GM12878 (cell line): ENCODE data around the gene SCLY. TPM values are rescaled to one million over a fixed set of nuclear protein-coding genes. Genes with fewer than 3 reads are reported as not detected.

Experiments
- ATAC-seq: fragments of 200-7000 bp; cut with Tn5 transposase; 3 replicates; pipeline ENCODE4 v1.9.1; 2020; ENCODE audit warnings: mild to moderate bottlenecking, moderate library complexity
- BruUV-seq: library from RNA; stranded (reverse); fragments of 400-500 nt; replicated peaks from 2 replicates; lab custom pipeline; 2021; lab: Mats Ljungman, UMichigan
- CTCF ChIA-PET: fragments of 300-600 bp; sonication (Branson Sonifier 250); formaldehyde crosslinking; extraction: SDS; loops from one replicate; lab custom pipeline; 2021; ENCODE audit warnings: inconsistent platforms; lab: Yijun Ruan, JAX
- POLR2A ChIA-PET: fragments of 350-600 bp; formaldehyde crosslinking; extraction: SDS; loops from one replicate; lab custom pipeline; 2021; ENCODE audit warnings: inconsistent platforms; lab: Charles Lee
- RAD21 ChIA-PET: fragments of 300-600 bp; sonication (Branson Sonifier 250); formaldehyde crosslinking; loops from one replicate; lab custom pipeline; 2023; ENCODE audit warnings: antibody characterized with exemption; ENCODE audit not compliant: unreplicated experiment; lab: Charles Lee
- SMC1A ChIA-PET: fragments of 300-600 bp; sonication (Branson Sonifier 250); formaldehyde crosslinking; loops from one replicate; lab custom pipeline; 2023; ENCODE audit not compliant: unreplicated experiment, uncharacterized antibody; lab: Charles Lee
- DNase-seq: peaks from one replicate; pipeline ENCODE4 v3.0.0-alpha.2; 2011; ENCODE audit warnings: low read depth, low spot score
- FAIRE-seq: peaks from 3 replicates; lab custom pipeline; 2011; peaks lifted over from hg19 to GRCh38; lab: Jason Lieb, UNC
- H2AFZ ChIP-seq: 2 replicates; pipeline ENCODE4 v1.6.0; 2011; ENCODE audit warnings: low read depth, low read length, control low read depth; ENCODE audit not compliant: control insufficient read depth
- H3K27ac ChIP-seq: 2 replicates; pipeline ENCODE4 v1.5.1; 2011; ENCODE audit warnings: control low read depth; ENCODE audit not compliant: control insufficient read depth, insufficient read depth
- H3K27me3 ChIP-seq, 2 experiments: replicated peaks in 1 of 2; 2 replicates each; pipeline versions ENCODE4 v1.6.0 to v1.6.1; 2011; ENCODE audit warnings: low read length in 1 of 2; ENCODE audit not compliant: control insufficient read depth in 2 of 2, insufficient read depth in 2 of 2
- H3K36me3 ChIP-seq, 2 experiments: 2 replicates each; pipeline ENCODE4 v1.5.1; 2011; ENCODE audit warnings: low read length in 1 of 2; ENCODE audit not compliant: control insufficient read depth in 2 of 2, insufficient read depth in 2 of 2
- H3K4me1 ChIP-seq: 2 replicates; pipeline ENCODE4 v1.6.1; 2011; ENCODE audit warnings: mild to moderate bottlenecking, low read length, moderate library complexity, mixed read lengths; ENCODE audit not compliant: control insufficient read depth, insufficient read depth
- H3K4me2 ChIP-seq: 2 replicates; pipeline ENCODE4 v1.6.0; 2011; ENCODE audit warnings: control low read depth; ENCODE audit not compliant: control insufficient read depth, insufficient read depth
- H3K4me3 ChIP-seq: fragments of 200-600 bp; sonication (generic); 2 replicates; pipeline ENCODE4 v1.5.1; 2016
- H3K79me2 ChIP-seq: 2 replicates; pipeline ENCODE4 v1.6.0; 2011; ENCODE audit warnings: low read length; ENCODE audit not compliant: control insufficient read depth, insufficient read depth
- H3K9ac ChIP-seq: 2 replicates; pipeline ENCODE4 v1.8.0; 2011; ENCODE audit warnings: low read length, control low read depth, mixed read lengths; ENCODE audit not compliant: control insufficient read depth, insufficient read depth
- H3K9me3 ChIP-seq: replicated peaks from 3 replicates; pipeline ENCODE4 v1.5.1; 2011; ENCODE audit warnings: mild to moderate bottlenecking, low read length; ENCODE audit not compliant: control insufficient read depth, insufficient read depth
- H4K20me1 ChIP-seq: 2 replicates; pipeline ENCODE4 v1.6.0; 2011; ENCODE audit not compliant: control insufficient read depth, insufficient read depth
- ESRRA ChIP-seq: IDR thresholded peaks from 2 replicates; pipeline ENCODE4 v1.6.1; 2012; ENCODE audit warnings: mild to moderate bottlenecking, low read length, improper control_type of control experiment
- HDGF ChIP-seq: fragments of 450-650 bp; IDR thresholded peaks from 2 replicates; pipeline ENCODE4 v1.6.1; 2016; ENCODE audit warnings: antibody characterized with exemption
- MTA3 ChIP-seq: IDR thresholded peaks from 2 replicates; pipeline ENCODE4 v1.6.1; 2012; ENCODE audit warnings: low read length, inconsistent platforms, borderline replicate concordance
- RBBP5 ChIP-seq: fragments of 200-600 bp; sonication (generic); conservative IDR thresholded peaks from 2 replicates; pipeline ENCODE4 v1.6.1; 2016
- RELA ChIP-seq: fragments of 450-650 bp; IDR thresholded peaks from 2 replicates; pipeline ENCODE4 v1.8.0; 2014; ENCODE audit warnings: borderline replicate concordance; ENCODE audit not compliant: partially characterized antibody
- RFX5 ChIP-seq: IDR thresholded peaks from 2 replicates; pipeline ENCODE4 v1.6.1; 2011; ENCODE audit warnings: low read depth, low read length, improper control_type of control experiment
- SMAD5 ChIP-seq: IDR thresholded peaks from 2 replicates; pipeline ENCODE4 v1.6.1; 2016; ENCODE audit warnings: antibody characterized with exemption, low read depth
- TCF7 ChIP-seq: IDR thresholded peaks from 2 replicates; pipeline ENCODE4 v1.6.1; 2014; ENCODE audit warnings: antibody characterized with exemption, borderline replicate concordance
- WRNIP1 ChIP-seq: IDR thresholded peaks from 2 replicates; pipeline ENCODE4 v1.6.1; 2011; ENCODE audit warnings: low read depth, low read length, improper control_type of control experiment, borderline replicate concordance
- WGBS: methylation state at CpG from one replicate; pipeline ENCODE4 v1.1.6; 2016; ENCODE audit warnings: low lambda C conversion rate; ENCODE audit not compliant: insufficient replicate concordance, insufficient coverage; ENCODE audit errors: missing lambda C conversion rate; 5-methylcytosine and 5-hydroxymethylcytosine counted together
- in situ Hi-C: fragments of 300-500 bp; cut with MboI; formaldehyde crosslinking; loops from 9 replicates; pipeline ENCODE4 v1.14.3; 2018; ENCODE audit warnings: mixed read lengths
- intact Hi-C: fragments of 100-400 bp; cut with micrococcal nuclease; formaldehyde crosslinking; loops from one replicate; pipeline ENCODE4 v1.14.2; 2022; ENCODE audit not compliant: unreplicated experiment
- polyA plus RNA-seq, 11 experiments: library from polyadenylated mRNA; depleted of rRNA in 4 of 11; unstranded in 6 of 11; stranded (reverse) in 5 of 11; fragments of >200 nt; fragmentation: Nextera tagmentation in 4 of 11; fragmentation: Illumina TruSeq in 1 of 11; extraction: Ambion mirVana in 4 of 11; extraction: Trizol in 1 of 11; gene quantifications; 1 replicate in 1 of 11; 2 replicates in 10 of 11; pipeline versions ENCODE4 v1.2.1 to v1.2.3, GENCODE V29; 2011 to 2016; ENCODE audit warnings: inconsistent platforms in 2 of 11, missing spikeins in 2 of 11, low read depth in 1 of 11
- total RNA-seq, 4 experiments: library from RNA; depleted of rRNA in 3 of 4; stranded (reverse); fragments of >200 nt in 3 of 4; fragmentation: Illumina TruSeq in 1 of 4; extraction: Trizol in 1 of 4; gene quantifications; 2 replicates each; pipeline versions ENCODE4 v1.2.1 to v1.2.3, GENCODE V29; 2013 to 2021
- TF ChIP-seq, protein P1 (sequence below): IDR thresholded peaks from 2 replicates; pipeline ENCODE4 v1.6.1; 2012; ENCODE audit warnings: mild to moderate bottlenecking, low read depth, low read length

The SCLY gene
- total and polyA plus RNA-seq, 10 of the 15 experiments (the other 5 are each of a cell fraction or from before 2014, with no cell fraction given): 3.3 to 49.1 (median 32.3) TPM

DNA sequence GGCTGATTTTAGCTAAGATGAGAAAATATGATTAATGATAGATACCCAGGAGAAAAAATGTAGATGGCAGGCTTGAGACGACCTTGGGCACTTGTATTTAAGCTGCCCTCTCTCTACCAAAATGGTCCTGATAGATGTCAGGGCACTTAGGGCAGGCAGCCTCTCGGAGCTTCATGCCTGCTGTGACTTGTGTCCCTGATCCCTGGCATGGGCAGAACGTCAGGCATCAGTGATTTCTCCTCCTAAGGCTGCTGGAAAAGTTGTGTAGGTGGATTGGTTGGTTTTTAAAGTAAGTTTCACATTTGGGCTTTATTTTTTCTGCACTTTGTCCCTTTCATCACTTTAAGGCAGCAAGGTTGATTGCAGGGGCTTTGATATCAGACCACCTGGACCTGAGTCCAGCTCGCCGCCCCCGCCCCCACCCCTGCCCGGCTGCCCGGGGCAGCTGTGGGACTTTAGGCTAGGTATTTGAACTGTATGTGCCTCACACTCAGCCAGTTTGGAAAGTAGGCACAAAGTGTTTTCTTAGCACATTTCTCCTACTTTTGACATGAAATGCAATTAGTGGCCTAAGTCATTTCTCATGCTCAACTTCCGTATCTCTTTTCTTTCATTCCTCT, 35.0 kb upstream of the SCLY start:
- Histone ChIP-seq H3K27me3 (no peaks in the 10 kb centered on the region), H3K9ac (no peak overlapping the region), H3K36me3 (peaks cover 7 to 9% of the 10 kb centered on the region in 2 experiments), H4K20me1 (no peaks in the 10 kb centered on the region), H2AFZ (no peak overlapping the region), H3K79me2 (no peaks in the 10 kb centered on the region), H3K4me2 (no peak overlapping the region), H3K4me1 (no peaks in the 10 kb centered on the region), H3K4me3 (no peak overlapping the region), H3K27ac (no peak overlapping the region), H3K9me3 (no peaks in the 10 kb centered on the region)
- DNase-seq: no peak
- BruUV-seq: no TSS peak
- 88% methylated on average over 9 of the region's 9 CpGs for WGBS
- no peak for FAIRE-seq
- in situ Hi-C loops (no loop called here), intact Hi-C loops (no loop called here)
- POLR2A ChIA-PET: no interaction called here
- TF ChIP-seq RBBP5: no peak
- no peak for TF ChIP-seq WRNIP1
- no peak for TF ChIP-seq SMAD5
- TF ChIP-seq ESRRA: no peak
- TF ChIP-seq RFX5: no peak
- TF ChIP-seq HDGF: no peak
- TF ChIP-seq MTA3: no peak
- no peak for TF ChIP-seq TCF7
- RAD21 ChIA-PET: no interaction called here
- CTCF ChIA-PET: interaction anchor here (0.7 to 1.6 kb wide), 2 partner anchors 51 to 56 kb away, joined by 3 read pairs; no protein-coding TSS in a partner anchor
- no peak for ATAC-seq
- SMC1A ChIA-PET: interaction anchor here (0.8 kb wide), 1 partner anchor 14 kb away, joined by 3 read pairs; no protein-coding TSS in a partner anchor

- ChIA-PET SMC1A (no interaction called here), POLR2A (no interaction called here), RAD21 (no interaction called here), CTCF (interaction anchor here (1.6 kb wide), 1 partner anchor 57 kb away, joined by 3 read pairs; no protein-coding TSS in a partner anchor)
- intact Hi-C loops (no loop called here), in situ Hi-C loops (no loop called here)
- H3K4me1 ChIP-seq: no peaks in the 10 kb centered on the region
- H3K27ac ChIP-seq: no peak overlapping the region
- H3K27me3 ChIP-seq: no peaks in the 10 kb centered on the region
- no peak for DNase-seq
- H3K4me2 ChIP-seq: no peak overlapping the region
- H3K9me3 ChIP-seq: no peaks in the 10 kb centered on the region
- H3K4me3 ChIP-seq: no peak overlapping the region
- H3K9ac ChIP-seq: no peak overlapping the region
- H4K20me1 ChIP-seq: no peaks in the 10 kb centered on the region
- ATAC-seq: no peak
- no peak overlapping the region for H2AFZ ChIP-seq
- no peak for FAIRE-seq
- no TSS peak for BruUV-seq
- no peaks in the 10 kb centered on the region for H3K79me2 ChIP-seq
- peaks cover 10 to 13% of the 10 kb centered on the region in 2 experiments for H3K36me3 ChIP-seq
- WGBS: 75% methylated on average over 4 of the region's 4 CpGs
- TF ChIP-seq, protein P1, sequence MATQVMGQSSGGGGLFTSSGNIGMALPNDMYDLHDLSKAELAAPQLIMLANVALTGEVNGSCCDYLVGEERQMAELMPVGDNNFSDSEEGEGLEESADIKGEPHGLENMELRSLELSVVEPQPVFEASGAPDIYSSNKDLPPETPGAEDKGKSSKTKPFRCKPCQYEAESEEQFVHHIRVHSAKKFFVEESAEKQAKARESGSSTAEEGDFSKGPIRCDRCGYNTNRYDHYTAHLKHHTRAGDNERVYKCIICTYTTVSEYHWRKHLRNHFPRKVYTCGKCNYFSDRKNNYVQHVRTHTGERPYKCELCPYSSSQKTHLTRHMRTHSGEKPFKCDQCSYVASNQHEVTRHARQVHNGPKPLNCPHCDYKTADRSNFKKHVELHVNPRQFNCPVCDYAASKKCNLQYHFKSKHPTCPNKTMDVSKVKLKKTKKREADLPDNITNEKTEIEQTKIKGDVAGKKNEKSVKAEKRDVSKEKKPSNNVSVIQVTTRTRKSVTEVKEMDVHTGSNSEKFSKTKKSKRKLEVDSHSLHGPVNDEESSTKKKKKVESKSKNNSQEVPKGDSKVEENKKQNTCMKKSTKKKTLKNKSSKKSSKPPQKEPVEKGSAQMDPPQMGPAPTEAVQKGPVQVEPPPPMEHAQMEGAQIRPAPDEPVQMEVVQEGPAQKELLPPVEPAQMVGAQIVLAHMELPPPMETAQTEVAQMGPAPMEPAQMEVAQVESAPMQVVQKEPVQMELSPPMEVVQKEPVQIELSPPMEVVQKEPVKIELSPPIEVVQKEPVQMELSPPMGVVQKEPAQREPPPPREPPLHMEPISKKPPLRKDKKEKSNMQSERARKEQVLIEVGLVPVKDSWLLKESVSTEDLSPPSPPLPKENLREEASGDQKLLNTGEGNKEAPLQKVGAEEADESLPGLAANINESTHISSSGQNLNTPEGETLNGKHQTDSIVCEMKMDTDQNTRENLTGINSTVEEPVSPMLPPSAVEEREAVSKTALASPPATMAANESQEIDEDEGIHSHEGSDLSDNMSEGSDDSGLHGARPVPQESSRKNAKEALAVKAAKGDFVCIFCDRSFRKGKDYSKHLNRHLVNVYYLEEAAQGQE: no peak
- TF ChIP-seq RELA: no peak
Measured at GRCh38 chr2:238027058-238027457, 33.7 kb upstream of the SCLY start.
